Measurements from ENCODE around the gene SSX4B.
"Not testable (repeated sequence)": the region's sequence is repeated elsewhere in the genome, so short reads cannot be mapped to it uniquely, and the experiment has no call there.

The SSX4B gene, protein sequence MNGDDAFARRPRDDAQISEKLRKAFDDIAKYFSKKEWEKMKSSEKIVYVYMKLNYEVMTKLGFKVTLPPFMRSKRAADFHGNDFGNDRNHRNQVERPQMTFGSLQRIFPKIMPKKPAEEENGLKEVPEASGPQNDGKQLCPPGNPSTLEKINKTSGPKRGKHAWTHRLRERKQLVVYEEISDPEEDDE

DNA sequence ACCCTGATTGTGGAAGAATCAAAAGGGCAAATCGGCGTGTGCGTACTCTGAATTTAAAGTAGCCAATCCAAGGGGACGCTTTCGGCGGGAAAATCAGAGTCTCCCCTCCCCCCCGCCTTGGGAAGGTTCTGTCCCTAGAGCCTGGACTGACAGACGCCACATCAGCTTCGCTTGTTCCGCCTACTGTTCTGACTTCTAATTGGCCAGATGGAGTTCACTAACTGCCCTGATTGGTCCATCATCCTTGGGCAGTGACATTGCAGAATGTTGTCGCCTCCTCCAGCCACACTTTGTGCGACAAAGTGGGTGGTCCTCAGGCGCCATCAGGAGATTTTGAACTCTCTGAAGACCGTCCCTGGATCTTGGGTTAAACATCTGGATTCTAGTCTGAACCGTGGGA, at the start of gene SSX4B:
SSX4B (minus strand) TSS at position 101 of the 400 bp plus-strand sequence. CDS start 588 bp downstream, outside the sequence.
- DNase-seq = not testable (repeated sequence)

DNA sequence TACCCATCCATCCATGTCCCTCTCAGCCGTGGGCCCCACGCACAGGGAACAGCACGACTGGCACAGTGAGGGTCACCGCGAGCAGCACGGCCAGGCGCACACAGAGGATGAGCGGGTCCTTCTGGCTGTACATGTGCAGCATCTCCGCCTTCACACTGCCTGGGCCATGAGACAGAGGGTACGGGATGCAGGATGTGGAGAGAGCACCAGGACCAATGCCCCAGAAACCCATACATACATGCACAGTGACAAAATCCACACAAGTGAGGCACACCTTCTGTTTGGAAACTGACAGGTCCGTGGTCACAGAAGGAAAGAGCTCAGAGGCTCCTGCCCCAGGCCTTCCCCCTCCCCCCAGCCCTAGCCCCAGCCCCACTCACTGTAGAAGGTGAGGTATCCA, 48.8 kb upstream of the SSX4B start:
- DNase-seq = no peak

DNA sequence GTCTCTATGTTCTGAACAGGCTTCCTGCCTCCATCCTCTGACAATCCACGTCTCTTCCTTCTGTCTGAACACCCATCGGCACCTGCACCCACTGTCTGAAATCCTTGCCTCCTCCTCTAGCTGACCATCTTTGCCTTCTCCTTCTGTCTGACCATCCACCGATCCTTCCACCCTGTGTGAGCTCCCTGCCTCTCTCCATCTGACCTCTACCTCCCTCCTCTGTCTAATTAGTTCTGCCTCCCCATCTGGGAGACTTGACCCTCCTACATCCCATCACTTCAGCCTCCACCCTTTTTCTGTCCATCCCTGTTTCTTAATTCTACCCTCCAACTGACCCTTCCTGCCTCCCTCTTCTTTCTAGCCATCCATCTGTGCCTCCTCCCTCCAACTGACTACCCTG, 48.3 kb upstream of the SSX4B start:
- DNase-seq = no peak

DNA sequence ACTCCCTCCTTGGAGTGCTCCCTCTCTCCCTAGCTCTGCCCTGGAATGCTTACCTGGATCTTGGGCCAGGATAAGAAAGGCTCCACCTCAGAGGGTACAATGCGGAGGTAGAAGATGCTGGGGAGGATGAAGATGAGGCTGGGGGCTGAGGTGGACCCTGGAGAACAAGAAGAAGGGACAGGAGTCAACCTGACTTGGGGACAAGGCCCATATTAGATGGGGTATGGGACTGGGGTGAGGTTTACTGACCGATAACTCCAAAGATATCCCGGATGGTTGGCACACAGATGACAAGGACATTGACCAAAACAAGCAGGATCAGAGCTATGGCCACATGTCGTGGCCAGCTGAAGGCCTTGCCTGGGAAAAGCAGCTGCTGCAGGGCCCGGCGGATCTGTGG, 47.7 kb upstream of the SSX4B start:
- DNase-seq = no peak

DNA sequence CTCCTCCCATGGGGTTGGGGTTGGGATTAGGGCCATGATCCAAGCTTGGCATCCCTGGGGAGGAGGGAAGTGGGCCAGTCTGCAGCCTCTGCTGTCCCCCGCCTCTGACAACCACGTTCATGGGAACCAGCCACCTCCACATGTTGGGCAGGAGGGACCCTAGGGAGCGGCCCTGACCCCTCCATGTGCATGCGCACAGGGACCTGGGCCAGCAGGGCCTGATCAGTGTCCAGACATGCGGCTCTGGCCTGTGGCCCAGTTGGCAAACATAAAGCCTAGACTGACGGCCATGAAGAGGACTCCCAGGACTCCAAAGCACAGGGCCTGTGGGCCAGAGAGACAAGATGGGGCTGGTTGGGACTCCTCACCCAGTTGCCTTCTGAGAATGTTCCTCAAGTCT, 47.0 kb upstream of the SSX4B start:
- DNase-seq = no peak

DNA sequence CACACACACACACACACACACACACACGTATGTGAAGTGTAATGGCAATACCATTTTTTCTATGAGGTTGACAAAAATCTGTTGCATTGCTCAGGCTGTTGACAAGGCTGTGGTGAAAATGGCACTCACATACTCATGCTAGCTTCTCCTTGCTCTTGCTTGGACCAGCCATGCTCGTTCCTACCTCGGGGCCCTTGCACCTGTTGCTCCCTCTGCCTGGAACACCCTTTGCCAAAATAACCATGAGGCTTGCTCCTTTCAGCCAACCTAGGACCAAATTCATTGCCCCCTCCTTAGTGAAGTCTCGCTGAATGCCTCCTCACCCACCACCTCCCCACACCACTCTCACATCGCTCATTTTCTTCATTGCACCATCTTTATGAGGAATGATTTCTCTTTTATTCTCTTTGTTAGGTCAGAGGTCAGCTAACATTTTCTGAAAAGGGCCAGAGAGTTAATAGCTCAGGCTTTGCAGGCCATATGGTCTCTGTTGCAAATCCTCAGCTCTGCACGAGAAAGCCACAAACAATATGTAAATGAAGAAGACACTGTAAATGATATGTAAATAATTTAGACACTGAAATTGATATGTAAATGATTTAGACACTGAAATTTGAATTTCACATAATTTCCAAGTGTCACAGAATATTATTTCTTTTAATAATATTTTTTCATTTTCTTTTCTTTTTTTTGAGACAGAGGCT, 45.0 kb upstream of the SSX4B start:
- no peak for DNase-seq

DNA sequence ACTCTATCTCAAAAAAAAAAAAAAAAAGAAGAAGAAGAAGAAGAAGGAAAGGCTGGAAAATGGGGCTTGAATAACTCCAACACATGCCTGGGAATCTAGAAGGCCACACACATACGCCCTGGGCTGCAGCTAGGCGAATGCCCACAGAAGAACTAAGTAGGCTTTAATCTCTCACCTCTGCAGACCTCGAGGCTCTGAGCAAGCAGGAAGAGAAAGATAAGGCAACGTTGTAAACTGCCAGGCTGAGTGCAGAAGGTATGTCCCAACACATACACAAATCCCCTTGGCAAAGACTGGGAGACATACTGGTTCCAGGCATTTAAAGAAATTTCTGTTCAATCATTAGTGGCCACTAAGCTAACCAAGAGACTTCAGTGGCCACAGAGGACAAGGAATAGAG, 39.9 kb upstream of the SSX4B start:
- DNase-seq = no peak

DNA sequence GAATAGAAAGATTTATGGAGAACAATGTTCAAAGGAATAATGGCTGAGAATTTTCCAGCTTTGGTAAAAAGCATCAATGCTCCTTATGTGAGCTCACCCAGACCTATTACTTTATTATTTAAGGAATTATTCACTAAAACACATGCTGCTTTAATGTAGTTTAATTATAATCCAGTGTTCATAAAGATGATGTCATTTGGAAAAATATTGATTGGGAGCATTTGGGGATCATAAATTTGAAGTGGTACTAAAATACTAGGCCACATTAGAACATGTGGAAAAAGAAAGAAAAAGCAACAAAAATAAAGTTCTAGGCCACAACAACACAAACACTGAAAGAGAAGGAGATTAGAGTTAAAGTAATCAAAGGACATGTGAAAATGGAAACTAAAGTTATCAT, 38.3 kb upstream of the SSX4B start:
- no peak for DNase-seq

DNA sequence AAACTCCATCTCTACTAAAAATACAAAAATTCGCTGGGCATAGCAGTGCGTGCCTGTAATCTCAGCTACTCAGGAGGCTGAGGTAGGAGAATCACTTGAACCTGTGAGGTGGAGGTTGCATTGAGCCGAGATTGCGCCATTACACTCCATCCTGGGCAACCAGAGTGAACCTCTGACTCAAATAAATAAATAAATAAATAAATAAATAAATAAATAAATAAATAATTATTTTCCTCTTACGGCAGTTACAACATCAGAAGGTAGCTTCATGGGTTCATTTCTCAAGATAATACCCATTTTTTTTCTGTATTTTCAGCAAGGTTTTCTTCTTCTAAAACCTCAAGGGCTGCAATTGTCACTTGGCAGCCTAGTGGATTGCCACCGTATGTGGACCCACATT, 35.4 kb upstream of the SSX4B start:
- DNase-seq = not testable (repeated sequence)

DNA sequence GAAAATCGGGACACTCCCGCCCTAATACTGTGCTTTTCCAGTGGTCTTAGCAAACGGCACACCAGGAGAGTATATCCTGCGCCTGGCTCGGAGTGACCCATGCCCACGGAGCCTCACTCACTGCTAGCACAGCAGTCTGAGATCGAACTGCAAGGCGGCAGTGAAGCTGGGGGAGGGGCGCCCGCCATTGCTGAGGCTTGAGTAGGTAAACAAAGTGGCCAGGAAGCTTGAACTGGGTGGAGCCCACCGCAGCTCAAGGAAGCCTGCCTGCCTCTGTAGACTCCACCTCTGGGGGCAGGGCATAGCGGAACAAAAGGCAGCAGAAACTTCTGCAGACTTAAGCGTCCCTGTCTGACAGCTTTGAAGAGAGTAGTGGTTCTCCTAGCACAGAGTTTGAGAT, 22.0 kb upstream of the SSX4B start:
- DNase-seq = not testable (repeated sequence)

DNA sequence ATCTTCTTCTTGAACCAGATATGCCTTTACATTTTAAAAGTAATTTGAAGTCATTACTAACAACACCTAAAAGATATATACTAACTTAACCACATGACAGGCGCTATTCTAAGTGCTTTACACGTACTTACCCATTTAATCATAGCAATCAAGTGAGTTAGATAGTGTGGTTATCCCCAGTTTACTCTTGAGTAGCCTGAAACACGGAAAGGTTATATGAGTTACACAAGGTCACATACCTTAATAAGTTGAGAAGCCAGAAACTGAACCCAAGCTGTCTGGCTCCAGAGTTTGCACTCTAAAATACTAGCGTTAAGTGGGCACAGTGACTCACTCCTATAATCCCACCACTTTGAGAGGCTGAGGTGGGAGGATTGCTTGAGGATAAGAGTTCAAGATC, 18.4 kb upstream of the SSX4B start:
- not testable (repeated sequence) for DNase-seq

DNA sequence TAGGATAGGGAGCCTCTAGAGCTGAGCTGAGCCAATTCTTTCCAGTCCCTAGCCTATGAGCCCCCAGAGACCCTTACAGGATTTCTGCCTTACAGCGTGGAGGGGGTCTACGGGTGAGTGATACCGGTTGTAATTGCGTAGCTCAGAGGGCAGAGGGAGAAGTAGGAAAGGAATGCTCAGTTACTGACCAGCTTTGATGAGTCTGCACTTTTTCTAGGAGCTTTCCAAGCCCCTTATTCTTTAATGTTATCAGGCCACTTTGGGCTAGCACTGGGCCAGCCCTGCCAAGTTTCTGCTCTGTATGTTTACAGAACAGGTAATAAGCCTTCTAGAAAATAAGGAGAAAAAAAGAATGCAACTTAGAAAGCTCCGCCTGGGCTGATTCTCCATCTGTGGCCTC, 17.8 kb upstream of the SSX4B start:
- DNase-seq = not testable (repeated sequence)

DNA sequence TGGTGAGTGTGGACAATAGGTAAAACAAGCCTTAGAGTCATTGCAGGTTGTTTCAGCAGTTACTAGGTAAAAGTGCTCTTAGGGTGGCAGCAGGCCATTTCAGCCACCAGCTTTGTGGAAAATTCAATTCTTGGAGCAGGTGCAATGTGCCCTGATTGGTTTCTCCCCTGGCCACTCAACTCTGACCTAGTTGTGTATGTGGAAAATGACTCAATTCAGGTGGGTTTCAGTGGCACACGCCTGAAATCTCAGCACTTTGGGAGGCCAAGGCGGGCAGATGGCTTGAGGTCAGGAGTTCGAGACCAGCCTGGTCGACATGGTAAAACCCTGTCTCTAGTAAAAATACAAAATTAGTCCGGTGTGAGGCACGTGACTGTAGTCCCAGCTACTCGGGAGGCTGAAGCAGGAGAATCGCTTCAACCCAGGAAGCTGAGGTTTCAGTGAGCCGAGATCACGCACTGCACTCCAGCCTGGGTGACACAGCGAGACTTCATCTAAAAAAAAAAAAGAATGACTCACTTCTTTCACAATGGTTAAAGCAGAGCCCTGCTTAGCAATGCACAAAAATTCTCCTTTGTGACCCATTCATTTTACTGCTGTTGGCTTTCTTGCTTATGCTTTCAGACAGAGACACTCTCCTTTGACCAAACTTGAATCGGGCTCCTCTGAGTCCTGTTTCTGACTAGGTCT, 15.4 kb upstream of the SSX4B start:
- DNase-seq = not testable (repeated sequence)

DNA sequence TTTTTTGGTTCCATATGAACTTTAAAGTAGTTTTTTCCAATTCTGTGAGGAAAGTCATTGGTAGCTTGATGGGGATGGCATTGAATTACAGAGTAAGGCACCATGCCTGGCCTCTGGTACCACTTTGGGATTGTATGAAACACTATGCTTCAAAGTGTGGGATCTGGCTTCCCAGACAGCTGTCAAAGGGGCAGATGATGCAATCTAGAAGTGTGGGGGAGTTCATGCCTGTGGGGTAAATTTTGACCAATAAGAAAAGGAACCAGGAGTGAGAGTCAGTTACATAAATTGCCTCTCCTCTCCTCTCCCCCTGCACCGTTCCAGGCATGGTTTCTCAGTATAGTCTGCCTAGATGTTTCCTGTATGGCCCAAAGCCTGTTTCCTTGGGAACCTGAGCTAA, 13.9 kb downstream of the SSX4B start:
- not testable (repeated sequence) for DNase-seq

DNA sequence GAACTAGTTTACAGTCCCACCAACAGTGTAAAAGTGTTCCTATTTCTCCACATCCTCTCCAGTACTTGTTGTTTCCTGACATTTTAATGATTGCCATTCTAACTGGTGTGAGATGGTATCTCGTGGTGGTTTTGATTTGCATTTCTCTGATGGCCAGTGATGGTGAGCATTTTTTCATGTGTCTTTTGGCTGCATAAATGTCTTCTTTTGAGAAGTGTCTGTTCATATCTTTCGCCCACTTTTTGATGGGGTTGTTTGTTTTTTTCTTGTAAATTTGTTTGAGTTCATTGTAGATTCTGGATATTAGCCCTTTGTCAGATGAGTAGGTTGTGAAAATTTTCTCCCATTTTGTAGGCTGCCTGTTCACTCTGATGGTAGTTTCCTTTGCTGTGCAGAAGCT, 14.8 kb downstream of the SSX4B start:
- DNase-seq = not testable (repeated sequence)

DNA sequence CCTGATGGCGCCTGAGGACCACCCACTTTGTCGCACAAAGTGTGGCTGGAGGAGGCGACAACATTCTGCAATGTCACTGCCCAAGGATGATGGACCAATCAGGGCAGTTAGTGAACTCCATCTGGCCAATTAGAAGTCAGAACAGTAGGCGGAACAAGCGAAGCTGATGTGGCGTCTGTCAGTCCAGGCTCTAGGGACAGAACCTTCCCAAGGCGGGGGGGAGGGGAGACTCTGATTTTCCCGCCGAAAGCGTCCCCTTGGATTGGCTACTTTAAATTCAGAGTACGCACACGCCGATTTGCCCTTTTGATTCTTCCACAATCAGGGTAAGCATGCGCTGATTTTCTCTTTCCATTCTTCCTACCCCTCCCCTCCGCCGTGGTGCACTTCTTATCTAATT, 28.5 kb downstream of the SSX4B start, which contains the start of gene SSX4:
SSX4 (plus strand) TSS at position 301 of the 400 bp plus-strand sequence. CDS start 515 bp downstream, outside the sequence.
- not testable (repeated sequence) for DNase-seq

DNA sequence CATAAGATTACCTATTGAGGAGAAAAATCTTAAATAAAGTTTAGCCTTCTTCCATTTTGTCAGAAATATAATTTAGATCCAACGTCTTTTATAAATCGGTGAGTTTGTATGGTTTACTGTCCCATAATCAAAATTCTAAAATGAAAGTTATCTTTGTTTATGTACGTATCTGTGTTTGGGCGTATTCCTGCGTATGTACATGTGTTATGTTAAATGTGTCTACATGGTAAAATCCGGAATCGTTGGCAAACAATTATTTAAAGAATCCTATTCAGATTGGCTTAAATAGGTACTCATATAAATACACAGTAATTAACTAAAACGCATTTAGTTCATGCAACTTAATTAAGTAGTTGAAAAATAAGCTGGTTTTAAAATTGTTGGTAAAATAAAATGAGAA, 41.4 kb downstream of the SSX4B start:
- not testable (repeated sequence) for DNase-seq

DNA sequence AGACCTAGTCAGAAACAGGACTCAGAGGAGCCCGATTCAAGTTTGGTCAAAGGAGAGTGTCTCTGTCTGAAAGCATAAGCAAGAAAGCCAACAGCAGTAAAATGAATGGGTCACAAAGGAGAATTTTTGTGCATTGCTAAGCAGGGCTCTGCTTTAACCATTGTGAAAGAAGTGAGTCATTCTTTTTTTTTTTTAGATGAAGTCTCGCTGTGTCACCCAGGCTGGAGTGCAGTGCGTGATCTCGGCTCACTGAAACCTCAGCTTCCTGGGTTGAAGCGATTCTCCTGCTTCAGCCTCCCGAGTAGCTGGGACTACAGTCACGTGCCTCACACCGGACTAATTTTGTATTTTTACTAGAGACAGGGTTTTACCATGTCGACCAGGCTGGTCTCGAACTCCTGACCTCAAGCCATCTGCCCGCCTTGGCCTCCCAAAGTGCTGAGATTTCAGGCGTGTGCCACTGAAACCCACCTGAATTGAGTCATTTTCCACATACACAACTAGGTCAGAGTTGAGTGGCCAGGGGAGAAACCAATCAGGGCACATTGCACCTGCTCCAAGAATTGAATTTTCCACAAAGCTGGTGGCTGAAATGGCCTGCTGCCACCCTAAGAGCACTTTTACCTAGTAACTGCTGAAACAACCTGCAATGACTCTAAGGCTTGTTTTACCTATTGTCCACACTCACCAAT, 43.9 kb downstream of the SSX4B start:
- DNase-seq = not testable (repeated sequence)

DNA sequence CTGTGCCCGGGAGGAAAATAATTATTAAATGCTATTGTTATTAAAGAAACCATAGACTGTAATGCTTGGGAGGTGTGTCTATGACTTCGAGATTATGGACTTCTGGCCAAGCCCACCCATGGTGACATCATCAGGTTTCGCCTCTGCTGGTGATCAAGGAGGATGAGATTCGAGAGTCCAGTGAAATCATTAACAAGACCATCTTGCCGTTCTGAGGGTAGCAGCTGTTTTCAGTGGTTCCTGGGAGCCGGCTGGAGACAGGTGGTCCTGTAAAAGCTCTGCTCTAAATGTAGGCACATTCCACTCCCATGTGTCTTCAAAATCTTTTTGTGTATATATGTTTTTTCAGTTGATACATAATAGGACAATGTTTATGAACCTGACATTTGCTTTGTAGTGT, 52.5 kb downstream of the SSX4B start:
- DNase-seq = not testable (repeated sequence)

DNA sequence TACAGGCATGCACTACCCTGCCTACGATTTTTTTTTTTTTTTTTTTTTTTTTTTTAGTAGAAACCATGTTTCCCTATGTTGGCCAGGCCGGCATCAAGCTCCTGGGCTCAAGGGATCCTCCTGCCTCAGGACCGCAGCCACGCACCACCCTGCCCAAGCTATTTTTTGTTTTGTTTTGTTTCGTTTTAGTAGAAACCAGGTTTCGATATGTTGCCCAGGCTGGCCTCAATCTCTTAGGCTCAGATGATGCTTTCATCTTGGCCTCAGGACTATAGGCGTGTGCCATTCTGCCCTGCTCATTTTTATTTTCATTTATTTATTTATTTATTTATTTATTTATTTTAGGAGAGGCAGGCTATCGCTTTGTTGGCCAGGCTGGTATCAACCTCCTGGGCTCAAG, 54.1 kb downstream of the SSX4B start:
- no peak for DNase-seq

DNA sequence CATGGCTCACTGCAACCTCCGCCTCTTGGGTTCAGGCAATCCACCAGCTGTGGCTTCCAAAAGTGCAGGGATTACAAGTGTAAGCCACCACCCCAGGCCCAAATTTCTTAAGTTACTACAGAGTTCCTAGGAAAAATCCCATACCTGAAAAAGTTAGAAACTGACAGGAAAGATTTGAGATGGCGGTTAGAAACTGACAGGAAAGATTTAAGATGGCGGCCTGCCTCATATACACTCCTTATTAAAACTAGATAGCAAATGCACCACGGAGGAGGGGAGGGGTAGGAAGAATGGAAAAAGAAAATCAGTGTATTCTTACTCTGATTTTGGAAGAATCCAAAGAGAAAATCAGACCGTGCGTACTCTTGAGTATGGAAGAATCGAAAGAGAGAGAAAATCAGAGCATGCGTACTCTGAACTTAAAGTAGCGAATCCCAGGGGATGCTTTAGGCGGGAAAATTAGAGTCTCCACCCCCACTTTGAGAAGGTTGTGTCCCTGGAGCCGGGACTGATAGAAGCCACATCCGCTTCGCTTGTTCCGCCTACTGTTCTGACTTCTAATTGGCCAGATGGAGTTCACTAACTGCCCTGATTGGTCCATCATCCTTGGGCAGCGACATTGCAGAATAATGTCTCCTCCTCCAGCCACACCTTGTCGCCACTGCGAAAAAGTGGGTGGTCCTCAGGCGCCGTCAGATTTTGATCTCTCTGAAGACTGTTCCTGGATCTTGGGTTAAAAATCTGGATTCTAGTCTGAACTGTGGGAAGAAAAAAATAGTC, 55.3 kb downstream of the SSX4B start, which contains the start of gene SSX3:
SSX3 (minus strand) TSS at position 389 of the 780 bp plus-strand sequence. CDS start 1,454 bp downstream, outside the sequence.
- not testable (repeated sequence) for DNase-seq
